GM19452 (cell line): ENCODE data around the gene ULK1.
A peak's percentile ranks its signal among the peaks of the same experiment; 100 is the strongest.

ENCODE experiments used
- ATAC-seq: cut with Tn5 transposase; IDR thresholded peaks from one replicate; pipeline ENCODE4 v1.9.1; 2021; ENCODE audit not compliant: unreplicated experiment

ULK1 gene

GRCh38 chr12:131894313-131894860 is at the start of gene ULK1:
ULK1 (plus strand) TSS chr12:131894622; CDS start chr12:131895002, 380 bp downstream.
- peak; percentile 79 for ATAC-seq

GRCh38 chr12:131844656-131845055 is 49.8 kb upstream of the ULK1 start:
- ATAC-seq: no peak

DNA sequence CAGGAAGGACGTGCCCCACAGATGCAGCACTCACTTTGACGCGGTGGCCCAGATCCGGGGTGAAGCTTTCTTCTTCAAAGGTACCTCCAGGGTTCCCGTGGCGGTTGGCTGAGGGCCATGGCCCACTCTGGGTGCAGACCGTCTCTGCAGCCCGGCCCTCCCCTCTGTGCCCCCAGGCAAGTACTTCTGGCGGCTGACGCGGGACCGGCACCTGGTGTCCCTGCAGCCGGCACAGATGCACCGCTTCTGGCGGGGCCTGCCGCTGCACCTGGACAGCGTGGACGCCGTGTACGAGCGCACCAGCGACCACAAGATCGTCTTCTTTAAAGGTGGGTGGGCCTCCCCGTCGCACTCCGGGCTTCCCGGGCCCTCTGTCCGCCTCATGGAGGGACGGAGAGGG is 49.3 kb upstream of the ULK1 start:
- no peak for ATAC-seq

DNA sequence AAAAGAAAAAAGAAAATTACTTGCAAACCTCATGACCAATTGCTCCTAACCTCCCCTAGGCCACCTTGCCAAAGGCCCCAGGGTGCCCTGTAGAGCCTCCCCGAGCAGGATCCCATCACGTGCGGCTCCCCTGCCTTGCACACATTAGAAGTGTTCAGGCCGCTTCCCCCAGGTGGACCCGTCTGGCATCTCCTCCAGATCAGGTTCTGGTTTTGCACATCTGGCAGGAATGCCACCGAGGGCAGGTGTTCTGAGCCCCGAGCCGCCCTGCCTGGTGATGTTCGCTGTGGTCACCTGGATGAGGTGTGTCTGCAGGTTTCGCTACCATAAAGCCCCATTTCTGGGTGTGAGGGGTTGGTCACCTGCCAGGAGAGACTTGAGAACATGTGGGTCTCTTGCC is 47.0 kb upstream of the ULK1 start:
- no peak for ATAC-seq

- no peak for ATAC-seq
These were observed 45.7 kb upstream of the ULK1 start for GRCh38 chr12:131848753-131849152.

DNA sequence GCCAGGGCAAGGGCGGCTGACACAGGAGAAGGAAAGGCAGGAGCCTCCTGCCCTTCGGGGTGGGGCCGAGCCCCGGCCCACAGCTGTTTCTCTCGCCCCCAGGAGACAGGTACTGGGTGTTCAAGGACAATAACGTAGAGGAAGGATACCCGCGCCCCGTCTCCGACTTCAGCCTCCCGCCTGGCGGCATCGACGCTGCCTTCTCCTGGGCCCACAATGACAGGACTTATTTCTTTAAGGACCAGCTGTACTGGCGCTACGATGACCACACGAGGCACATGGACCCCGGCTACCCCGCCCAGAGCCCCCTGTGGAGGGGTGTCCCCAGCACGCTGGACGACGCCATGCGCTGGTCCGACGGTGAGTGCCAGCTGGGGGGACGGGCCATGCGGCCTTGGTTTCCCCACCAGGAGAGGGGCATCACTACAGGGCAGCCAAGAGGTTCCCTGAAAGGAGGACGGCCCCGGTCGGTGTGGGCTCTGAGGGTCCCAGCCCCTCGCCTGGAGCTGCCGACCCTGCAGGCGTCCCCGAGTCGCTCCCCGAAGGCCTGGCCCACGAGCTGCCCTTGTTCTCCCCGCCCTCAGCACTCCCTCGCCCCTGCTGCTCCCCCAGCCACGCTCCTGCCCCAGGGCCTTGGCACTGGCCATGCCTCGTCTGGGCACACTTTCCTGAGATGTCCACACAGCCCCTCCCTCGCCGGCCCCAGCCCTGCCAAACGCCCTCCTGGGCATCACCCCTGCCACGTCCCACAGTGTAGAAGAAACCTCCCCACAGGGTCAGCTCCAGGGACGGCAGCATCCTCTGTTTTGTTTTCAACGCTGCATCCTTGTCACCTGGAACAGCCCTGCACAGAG is 44.5 kb upstream of the ULK1 start:
- ATAC-seq: no peak

- no peak for ATAC-seq
These were observed 43.4 kb upstream of the ULK1 start for GRCh38 chr12:131850856-131851559.

DNA sequence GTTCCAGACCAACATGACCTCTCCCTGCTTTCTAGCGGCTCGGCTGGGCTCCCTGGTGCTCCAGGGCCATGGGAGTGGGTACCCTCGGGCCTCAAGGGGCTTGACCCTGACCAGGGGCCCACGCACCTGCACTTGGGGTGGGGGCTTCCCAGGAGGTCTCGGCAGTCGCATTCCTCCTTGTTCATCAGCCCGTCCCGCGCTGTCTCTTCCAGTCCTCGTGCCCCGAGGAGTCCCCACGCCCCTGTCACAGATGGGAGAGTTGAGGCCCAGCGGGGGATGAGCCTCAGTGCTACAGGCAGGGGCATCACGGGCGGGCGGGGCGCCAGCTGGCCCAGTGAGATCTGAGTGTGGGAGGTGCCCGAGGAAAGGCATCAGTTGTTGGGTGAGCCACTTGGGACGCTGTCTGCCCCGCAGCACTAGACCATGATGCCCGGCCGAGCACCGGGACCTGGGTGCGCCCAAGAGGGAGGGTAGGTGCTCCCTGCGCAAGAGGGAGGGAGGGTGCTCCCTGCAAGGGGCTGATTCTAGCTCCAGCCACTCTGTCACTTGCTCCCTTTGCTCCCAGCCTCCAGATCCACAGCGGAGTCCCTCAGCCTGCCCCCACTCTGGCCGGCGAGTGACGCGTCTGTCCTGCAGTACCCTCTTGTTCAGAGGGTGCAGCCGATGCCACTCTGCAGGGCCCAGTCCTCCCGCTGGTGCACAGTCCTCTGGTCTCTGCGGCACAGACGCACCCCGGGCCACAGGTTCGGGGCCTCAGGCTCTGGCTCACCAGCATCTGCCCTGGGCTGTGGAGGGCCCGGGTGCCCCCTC is 42.5 kb upstream of the ULK1 start:
- no peak for ATAC-seq

DNA sequence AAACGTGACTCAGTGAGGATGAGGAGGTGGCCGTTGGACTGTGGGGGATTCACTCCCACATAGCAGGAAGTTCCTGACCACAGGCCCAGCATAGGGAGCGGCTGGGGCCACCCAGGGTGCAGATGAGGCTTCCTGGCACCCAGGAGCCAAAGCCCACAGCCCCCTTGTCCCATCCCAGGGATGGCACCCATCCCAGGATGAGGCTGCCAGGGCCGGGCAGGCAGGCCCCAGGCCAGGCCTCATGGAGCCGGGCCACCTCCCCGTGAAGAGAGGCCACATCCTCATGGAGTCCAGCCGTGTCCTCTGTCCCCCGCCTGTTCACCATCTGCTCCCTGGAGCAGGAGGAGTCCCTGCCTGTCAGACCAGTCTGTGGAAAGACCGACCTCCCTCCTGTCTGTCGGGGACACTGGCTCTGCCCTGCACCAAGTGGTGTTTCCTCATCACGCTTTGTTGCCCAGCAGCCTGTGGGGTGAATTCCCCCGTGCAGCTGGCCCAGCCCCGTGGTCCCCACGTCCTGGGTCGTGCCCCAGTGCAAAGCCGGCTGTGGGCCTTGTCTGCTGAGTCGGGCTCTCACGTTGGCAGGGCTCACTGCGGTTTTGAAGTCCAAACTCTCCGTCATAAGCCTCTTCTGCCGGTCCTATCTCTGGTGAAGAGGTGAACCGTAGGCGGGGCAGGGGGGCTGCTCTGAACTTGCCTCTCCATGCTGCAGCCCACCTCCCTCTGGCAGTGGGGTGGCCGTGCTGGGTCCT is 41.7 kb upstream of the ULK1 start:
- no peak for ATAC-seq

DNA sequence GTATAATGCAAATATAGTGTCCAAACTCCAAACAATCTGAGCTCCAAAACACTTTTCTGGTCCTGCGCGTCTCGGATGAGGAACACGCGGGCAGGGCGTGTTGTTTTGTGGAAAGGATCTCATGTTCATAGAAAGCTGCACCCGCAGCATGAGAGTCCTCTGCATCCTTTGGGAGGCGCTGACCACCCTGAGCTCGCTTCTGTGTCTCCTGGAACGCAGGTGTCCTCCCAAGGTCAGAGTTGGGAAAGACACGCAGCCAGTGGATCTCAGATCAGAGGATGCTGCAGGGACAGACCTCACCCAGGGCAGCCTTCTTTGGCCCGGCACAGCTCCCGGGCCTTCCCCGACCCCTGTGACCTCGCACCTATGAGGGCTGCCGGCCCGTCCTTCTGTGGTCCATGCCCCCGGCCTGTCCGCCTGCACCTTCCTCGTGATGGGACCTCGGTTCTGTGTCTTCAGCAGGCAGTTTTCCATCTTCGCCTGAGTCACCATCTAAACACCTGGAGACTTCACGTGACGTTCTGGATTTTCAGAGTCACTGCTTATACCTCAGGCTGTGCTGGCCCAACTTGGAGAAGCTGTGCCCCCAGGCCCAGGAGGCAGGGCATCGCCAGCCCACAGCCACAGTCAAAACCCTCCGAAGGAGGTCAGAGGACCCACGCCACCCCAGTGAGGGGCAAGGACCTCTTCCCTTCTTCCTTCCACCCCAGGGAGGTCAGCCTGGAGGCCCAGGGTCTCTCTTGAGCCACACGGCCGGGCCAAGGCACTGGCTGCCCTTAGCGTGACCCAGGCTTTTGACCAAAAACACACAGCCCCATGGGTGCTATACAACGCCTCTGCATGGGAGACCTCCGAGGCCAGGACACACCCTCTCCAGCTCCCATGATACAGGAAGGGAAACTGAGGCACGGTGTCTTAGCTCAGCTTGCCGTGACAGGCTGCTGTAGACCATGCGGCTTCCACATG is 40.3 kb upstream of the ULK1 start:
- ATAC-seq: no peak

DNA sequence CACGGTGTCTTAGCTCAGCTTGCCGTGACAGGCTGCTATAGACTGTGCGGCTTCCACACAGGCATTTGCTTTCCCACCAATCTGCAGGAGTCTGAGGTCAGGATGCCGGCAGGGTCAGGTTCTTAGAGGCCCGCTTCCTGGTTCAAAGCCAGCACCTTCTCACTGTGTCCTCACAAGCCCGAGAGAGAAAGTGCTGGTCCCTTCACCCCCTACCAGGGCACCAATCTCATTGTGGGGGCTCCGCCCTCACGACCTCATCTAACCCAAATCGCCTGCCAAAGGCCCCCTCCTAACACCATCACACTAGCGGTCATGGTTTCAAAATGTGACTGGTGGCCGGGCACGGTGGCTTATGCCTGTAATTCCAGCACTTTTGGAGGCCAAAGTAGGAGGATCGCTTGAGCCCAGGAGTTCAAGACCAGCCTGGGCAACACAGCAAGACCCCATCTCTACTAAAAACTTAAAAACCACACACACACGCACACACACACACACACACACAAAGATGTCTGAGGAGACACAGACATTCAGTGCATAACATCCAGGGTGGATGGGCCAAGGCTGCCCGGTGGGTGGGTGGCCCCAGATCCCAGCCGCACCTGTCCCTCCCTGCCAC is 39.5 kb upstream of the ULK1 start:
- no peak for ATAC-seq

DNA sequence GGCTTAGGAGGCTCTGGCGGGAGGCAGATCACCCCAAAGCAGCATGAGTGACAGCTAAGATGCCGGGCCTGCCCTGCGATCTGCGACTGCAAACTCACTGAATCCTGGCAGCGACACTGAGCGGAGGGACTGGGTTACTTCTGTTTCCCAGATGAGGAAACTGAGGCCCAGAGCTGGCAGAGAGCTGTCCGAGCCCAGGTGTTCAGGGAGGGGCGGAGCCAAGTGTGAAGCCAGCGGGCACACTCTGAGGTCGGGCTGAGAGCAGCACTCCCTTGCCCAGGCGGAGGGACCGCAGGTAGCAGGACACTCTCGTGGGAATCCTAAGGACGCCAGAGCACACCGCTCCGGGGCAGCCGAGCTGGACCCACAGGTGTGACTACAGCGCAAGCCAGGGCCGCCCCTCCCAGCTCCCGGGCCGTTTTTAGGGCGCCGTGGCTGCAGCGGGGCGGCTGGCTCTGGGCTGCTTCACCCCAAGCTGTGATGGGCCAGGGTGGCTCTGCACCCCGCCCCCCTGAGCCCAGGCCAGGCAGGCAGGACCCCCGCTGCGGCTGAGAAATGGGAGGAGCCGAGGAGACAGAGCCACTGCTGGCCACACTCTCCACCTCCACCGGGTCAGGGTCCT is 38.8 kb upstream of the ULK1 start:
- no peak for ATAC-seq

DNA sequence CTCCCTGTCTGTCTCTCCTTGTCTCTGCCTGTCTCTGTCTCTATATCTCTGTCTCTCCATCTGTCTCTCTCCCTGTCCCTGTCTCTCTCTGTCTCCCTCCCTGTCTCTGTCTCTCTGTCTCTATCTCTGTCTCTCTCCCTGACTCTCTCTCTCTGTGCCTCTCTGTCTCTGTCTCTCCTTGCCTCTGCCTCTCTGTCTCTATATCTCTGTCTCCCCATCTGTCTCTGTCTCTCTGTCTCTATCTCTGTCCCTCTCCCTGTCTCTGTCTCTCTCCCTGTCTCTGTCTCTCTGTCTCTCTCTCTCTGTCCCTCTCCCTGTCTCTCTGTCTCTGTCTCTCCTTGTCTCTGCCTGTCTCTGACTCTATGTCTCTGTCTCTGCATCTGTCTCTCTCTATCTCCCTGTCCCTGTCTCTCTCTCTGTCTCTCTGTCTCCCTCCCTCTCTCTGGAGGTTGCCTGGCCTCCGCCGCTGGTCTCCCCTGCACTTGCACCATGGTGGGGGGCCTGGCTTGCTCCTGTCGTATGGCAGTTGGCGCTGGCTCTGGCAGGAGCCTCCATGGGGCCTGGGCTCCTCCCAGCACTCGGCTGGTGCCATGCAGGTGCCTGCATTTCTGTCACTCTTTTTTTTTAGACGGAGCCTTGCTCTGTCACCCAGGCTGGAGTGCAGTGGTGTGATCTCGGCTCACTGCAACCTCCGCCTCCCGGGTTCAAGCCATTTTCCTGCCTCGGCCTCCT is 37.9 kb upstream of the ULK1 start:
- no peak for ATAC-seq

- ATAC-seq: no peak
These were observed 36.2 kb upstream of the ULK1 start for GRCh38 chr12:131857908-131858850.

GRCh38 chr12:131860472-131861260 is 33.8 kb upstream of the ULK1 start:
- ATAC-seq: no peak
